ENCODE results near the gene NUDT22. TPM values are rescaled to one million over a fixed set of nuclear protein-coding genes. Genes with fewer than 3 reads are reported as not detected.

The NUDT22 gene
- total RNA-seq, 2 donors from 2014 or later, result 110 to 168 TPM

DNA sequence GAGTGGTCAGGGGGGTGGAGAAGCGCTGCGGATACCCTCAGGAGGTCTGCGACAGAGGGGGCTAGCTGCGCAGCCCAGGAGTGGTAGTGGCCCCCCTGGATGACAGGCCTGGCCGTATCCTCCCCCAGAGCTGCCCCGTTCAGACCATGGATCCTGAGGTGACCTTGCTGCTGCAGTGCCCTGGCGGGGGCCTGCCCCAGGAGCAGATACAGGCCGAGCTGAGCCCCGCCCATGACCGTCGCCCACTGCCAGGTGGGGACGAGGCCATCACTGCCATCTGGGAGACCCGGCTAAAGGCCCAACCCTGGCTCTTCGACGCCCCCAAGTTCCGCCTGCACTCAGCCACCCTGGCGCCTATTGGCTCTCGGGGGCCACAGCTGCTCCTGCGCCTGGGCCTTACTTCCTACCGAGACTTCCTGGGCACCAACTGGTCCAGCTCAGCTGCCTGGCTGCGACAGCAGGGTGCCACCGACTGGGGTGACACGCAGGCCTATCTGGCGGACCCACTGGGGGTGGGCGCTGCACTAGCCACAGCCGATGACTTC is 505 bp downstream of the NUDT22 start:
- no peaks in the 10 kb centered on the region for H3K36me3 ChIP-seq
- H3K4me1 ChIP-seq, result peaks cover 21% of the 10 kb centered on the region
- peak; percentile 79 for DNase-seq
- peak overlapping the region; percentile 60 for H3K4me3 ChIP-seq
- TF ChIP-seq, protein P1, sequence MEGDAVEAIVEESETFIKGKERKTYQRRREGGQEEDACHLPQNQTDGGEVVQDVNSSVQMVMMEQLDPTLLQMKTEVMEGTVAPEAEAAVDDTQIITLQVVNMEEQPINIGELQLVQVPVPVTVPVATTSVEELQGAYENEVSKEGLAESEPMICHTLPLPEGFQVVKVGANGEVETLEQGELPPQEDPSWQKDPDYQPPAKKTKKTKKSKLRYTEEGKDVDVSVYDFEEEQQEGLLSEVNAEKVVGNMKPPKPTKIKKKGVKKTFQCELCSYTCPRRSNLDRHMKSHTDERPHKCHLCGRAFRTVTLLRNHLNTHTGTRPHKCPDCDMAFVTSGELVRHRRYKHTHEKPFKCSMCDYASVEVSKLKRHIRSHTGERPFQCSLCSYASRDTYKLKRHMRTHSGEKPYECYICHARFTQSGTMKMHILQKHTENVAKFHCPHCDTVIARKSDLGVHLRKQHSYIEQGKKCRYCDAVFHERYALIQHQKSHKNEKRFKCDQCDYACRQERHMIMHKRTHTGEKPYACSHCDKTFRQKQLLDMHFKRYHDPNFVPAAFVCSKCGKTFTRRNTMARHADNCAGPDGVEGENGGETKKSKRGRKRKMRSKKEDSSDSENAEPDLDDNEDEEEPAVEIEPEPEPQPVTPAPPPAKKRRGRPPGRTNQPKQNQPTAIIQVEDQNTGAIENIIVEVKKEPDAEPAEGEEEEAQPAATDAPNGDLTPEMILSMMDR (IDR thresholded peaks at IDR 0.05), result no peak
- H3K27me3 ChIP-seq, result no peaks in the 10 kb centered on the region
- peak overlapping the region; percentile 97 to 99 for H3K9ac ChIP-seq (ENCODE audit: low read depth in 2 of 2, low read length in 2 of 2)
- intact Hi-C loops (cut with DNase I), result no loop called here
- no peaks in the 10 kb centered on the region for H3K9me3 ChIP-seq
- H3K27ac ChIP-seq, result peak overlapping the region; percentile 83

DNA sequence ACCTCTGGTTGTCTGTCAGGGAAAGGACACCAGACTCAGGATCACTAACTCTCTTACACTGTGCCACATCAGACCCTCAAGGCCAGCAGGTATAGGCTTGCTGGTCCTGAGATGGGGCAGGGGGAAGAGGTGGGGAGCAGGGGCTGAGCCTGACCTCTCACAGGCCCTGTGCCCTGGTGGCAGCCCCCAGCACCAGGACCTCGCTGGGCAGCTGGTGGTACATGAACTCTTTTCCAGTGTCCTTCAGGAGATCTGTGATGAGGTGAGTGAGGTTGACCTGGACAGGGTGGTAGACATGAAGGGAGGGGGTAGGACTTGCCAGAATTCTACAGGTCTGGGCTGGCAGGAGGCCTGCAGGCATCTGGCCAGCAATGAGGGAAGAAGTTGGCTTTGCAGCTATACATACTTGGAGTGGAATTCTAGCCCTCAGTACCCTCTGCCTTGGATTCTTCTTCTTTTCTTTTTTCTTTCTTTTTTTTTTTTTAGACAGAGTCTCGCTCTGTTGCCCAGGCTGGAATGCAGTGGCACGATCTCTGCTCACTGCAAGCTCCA is 1.4 kb downstream of the NUDT22 start:
- Histone ChIP-seq H3K27me3 (no peaks in the 10 kb centered on the region), H3K9me3 (no peaks in the 10 kb centered on the region), H3K27ac (peak overlapping the region; percentile 83), H3K4me3 (peak overlapping the region; percentile 60), H3K9ac (ENCODE audit: low read depth in 2 of 2, low read length in 2 of 2) (peak overlapping the region; percentile 97 to 99), H3K36me3 (no peaks in the 10 kb centered on the region), H3K4me1 (peaks cover 21% of the 10 kb centered on the region)
- TF ChIP-seq, protein P1 (IDR thresholded peaks at IDR 0.05), result no peak
- DNase-seq, result peak; percentile 20
- intact Hi-C loops (cut with DNase I), result no loop called here

DNA sequence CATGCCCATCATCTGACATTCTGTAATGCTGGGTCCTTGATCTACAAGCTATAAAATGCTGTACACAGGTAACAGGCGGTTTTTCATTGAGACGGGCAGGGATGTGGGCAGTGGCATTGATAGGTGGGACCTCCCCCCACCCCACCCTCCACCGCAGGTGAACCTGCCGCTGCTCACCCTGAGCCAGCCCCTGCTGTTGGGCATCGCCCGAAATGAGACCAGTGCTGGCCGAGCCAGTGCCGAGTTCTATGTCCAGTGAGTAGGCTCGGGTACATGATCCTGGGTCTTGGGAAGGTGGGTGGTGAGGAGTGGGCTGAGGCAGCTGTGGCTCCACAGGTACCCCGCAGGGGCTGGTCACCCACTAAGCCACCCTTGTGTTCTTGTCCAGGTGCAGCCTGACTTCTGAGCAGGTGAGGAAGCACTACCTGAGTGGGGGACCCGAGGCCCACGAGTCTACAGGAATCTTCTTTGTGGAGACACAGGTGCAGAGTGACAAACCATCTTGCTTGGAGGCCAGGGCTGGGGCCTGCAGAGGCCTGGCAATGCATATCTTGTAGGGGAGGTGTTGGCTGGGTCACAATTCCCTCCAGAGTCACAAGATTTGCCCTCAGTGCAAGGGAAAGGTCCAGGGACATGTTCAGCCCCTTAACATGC is 3.1 kb downstream of the NUDT22 start:
- TF ChIP-seq, protein P1 (IDR thresholded peaks at IDR 0.05), result no peak
- H3K27me3 ChIP-seq, result no peaks in the 10 kb centered on the region
- intact Hi-C loops (cut with DNase I), result no loop called here
- peak overlapping the region; percentile 66 to 89 for H3K9ac ChIP-seq (ENCODE audit: low read depth in 2 of 2, low read length in 2 of 2)
- H3K36me3 ChIP-seq, result no peaks in the 10 kb centered on the region
- H3K9me3 ChIP-seq, result no peaks in the 10 kb centered on the region
- H3K27ac ChIP-seq, result peak overlapping the region; percentile 19
- peak; percentile 24 for DNase-seq
- peaks cover 21% of the 10 kb centered on the region for H3K4me1 ChIP-seq
- no peak overlapping the region for H3K4me3 ChIP-seq

DNA sequence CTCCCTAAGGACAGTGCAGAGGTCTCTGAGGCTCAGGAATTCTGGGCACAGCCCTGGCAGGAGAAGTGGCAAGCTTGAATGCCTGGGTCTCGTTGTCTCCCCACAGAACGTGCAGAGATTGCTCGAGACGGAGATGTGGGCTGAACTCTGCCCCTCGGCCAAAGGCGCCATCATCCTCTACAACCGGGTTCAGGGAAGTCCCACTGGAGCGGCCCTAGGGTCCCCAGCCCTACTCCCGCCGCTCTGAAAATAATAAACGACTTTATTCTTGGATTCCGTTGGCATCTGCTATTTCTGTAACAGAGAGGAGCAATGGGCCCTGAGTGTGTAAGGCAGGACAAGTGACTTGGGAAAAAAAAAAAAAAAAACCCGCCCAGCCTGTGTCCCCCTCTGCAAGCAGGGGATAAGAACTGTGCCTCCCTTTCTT is 3.7 kb downstream of the NUDT22 start:
- intact Hi-C loops (cut with DNase I), result no loop called here
- no peaks in the 10 kb centered on the region for H3K36me3 ChIP-seq
- H3K9me3 ChIP-seq, result no peaks in the 10 kb centered on the region
- peak overlapping the region; percentile 66 to 89 for H3K9ac ChIP-seq (ENCODE audit: low read depth in 2 of 2, low read length in 2 of 2)
- peaks cover 21% of the 10 kb centered on the region for H3K4me1 ChIP-seq
- peak; percentile 32 for DNase-seq
- peak overlapping the region; percentile 70 for H3K4me3 ChIP-seq
- TF ChIP-seq, protein P1 (IDR thresholded peaks at IDR 0.05), result no peak
- H3K27ac ChIP-seq, result peak overlapping the region; percentile 85
- no peaks in the 10 kb centered on the region for H3K27me3 ChIP-seq

DNA sequence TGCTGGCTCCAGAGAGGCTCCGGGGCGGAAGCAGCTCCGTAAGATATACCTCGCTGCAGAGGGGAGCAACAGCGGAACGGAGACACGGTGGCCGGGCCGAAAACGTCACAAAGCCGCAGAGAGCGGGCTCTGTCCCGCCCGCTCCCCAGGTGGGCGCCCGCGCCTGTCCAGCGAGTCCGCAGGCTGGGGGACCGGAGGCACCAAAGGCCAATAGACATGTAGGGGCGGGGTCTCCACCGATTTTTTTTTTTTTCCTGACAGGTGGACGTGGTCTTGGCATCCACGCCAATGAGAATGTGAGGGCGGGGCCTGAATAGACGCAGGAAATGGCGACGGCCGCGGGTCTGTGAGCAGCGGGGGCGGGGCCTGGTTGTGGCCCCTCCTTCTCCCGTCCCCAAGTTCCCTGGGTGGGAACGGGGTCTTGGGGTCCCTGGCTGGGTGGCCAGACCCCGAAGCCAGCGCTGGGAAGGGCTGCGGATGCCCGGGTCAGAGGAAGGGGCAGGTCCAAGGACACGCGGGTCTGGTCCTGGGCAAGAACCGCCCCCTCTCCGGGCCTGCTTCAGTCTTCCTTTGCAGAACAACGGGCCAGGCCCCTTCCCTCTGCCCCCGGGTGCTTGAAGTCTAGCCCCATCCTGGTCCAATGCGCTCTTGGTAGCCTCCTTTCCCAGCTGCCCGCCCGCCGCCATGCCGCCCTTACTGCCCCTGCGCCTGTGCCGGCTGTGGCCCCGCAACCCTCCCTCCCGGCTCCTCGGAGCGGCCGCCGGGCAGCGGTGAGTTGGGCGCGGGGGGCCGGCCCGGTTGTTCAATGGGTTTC is 4.3 kb downstream of the NUDT22 start, which contains the start of gene DNAJC4:
DNAJC4 (plus strand) TSS at position 378 of the 814 bp plus-strand sequence; CDS start at position 685, 307 bp downstream.
- intact Hi-C loops (cut with DNase I), result no loop called here
- Histone ChIP-seq H3K4me1 (peaks cover 16% of the 10 kb centered on the region), H3K4me3 (peak within 1 kb of the TSS; percentile 70), H3K36me3 (no peaks in the 10 kb centered on the region), H3K9me3 (no peaks in the 10 kb centered on the region), H3K9ac (ENCODE audit: low read depth in 2 of 2, low read length in 2 of 2) (peak within 1 kb of the TSS; percentile 89), H3K27ac (peak within 1 kb of the TSS; percentile 85), H3K27me3 (no peaks in the 10 kb centered on the region)
- TF ChIP-seq, protein P1 (IDR thresholded peaks at IDR 0.05), result no peak
- peak; percentile 96 for DNase-seq
